ENCODE results near the gene ADGRL4.

- TF ChIP-seq NR1H2 (CRISPR knock-in tag; IDR thresholded peaks at IDR 0.05; ENCODE audit: borderline replicate concordance, low read depth) (no peak), RCOR2 (CRISPR knock-in tag; IDR thresholded peaks at IDR 0.05) (no peak), IRF2 (CRISPR knock-in tag; IDR thresholded peaks at IDR 0.05) (no peak), YY1 (IDR thresholded peaks at IDR 0.05; ENCODE audit: insufficient read depth, insufficient replicate concordance, low read depth, low read length) (no peak), MXI1 (IDR thresholded peaks at IDR 0.05; ENCODE audit: borderline replicate concordance, low read depth, low read length) (no peak)
Measured at GRCh38 chr1:78871249-78871648, 135.3 kb downstream of the ADGRL4 start.
